K562 (cell line): ENCODE results near the gene COQ10B. TPM values are rescaled to one million over a fixed set of nuclear protein-coding genes. Genes with fewer than 3 reads are reported as not detected.

Source experiments
- ASH1L ChIP-seq: fragments of 450-650 bp; IDR thresholded peaks from 2 replicates; pipeline ENCODE4 v1.6.1; 2018; ENCODE audit warnings: borderline replicate concordance, mild to moderate bottlenecking, low read depth; ENCODE audit not compliant: partially characterized antibody
- CBX5 ChIP-seq: IDR thresholded peaks from 2 replicates; pipeline ENCODE4 v1.6.1; 2014; ENCODE audit warnings: low read depth, borderline replicate concordance
- DDX20 ChIP-seq: fragments of 450-650 bp; IDR thresholded peaks from 2 replicates; pipeline ENCODE4 v1.6.1; 2016; ENCODE audit warnings: missing genetic modification characterization, low read depth, mild to moderate bottlenecking, missing compliant biosample characterization, moderate library complexity
- FOXA1 ChIP-seq: fragments of 450-650 bp; IDR thresholded peaks from 2 replicates; pipeline ENCODE4 v1.6.1; 2016; ENCODE audit warnings: mild to moderate bottlenecking, borderline replicate concordance
- GABPB1 ChIP-seq: sonication (generic); formaldehyde crosslinking; IDR thresholded peaks from 2 replicates; pipeline ENCODE4 v1.8.0; 2022; ENCODE audit warnings: mild to moderate bottlenecking, missing genetic modification reagents
- MAFK ChIP-seq: IDR thresholded peaks from 2 replicates; pipeline ENCODE4 v1.6.1; 2011; ENCODE audit warnings: low read length, improper control_type of control experiment
- NFRKB ChIP-seq: fragments of 450-650 bp; IDR thresholded peaks from 2 replicates; pipeline ENCODE4 v1.6.1; 2016; ENCODE audit warnings: low read depth
- POU5F1 ChIP-seq: fragments of 150-350 bp; IDR thresholded peaks from 2 replicates; pipeline ENCODE4 v1.6.1; 2014; ENCODE audit warnings: borderline replicate concordance, low read length, low read depth, mild to moderate bottlenecking; ENCODE audit not compliant: partially characterized antibody
- RBM14 ChIP-seq: fragments of 200-400 bp; formaldehyde crosslinking; IDR thresholded peaks from 2 replicates; pipeline ENCODE4 v1.6.1; 2018; ENCODE audit warnings: low read depth, mild to moderate bottlenecking, low read length, moderate library complexity, borderline replicate concordance; ENCODE audit not compliant: insufficient read depth
- SNRNP70 ChIP-seq: fragments of 200-400 bp; formaldehyde crosslinking; optimal IDR thresholded peaks from 2 replicates; pipeline ENCODE3; 2017; ENCODE audit warnings: low read depth, low read length
- TCFL5 ChIP-seq: fragments of 250-450 bp; sonication (Bioruptor Pico); conservative IDR thresholded peaks from 2 replicates; pipeline ENCODE4 v1.6.1; 2021; ENCODE audit warnings: mild to moderate bottlenecking, moderate library complexity, matching md5 sums
- YBX1 ChIP-seq: fragments of 450-650 bp; IDR thresholded peaks from 2 replicates; pipeline ENCODE4 v1.7.1; 2016; ENCODE audit warnings: mild to moderate bottlenecking
- ZFX ChIP-seq: sonication (generic); formaldehyde crosslinking; IDR thresholded peaks from 2 replicates; pipeline ENCODE4 v1.8.0; 2022; ENCODE audit warnings: mild to moderate bottlenecking, missing genetic modification reagents, moderate library complexity
- ZSCAN29 ChIP-seq: fragments of 450-650 bp; IDR thresholded peaks from 2 replicates; pipeline ENCODE4 v1.6.1; 2017
- polyA plus RNA-seq, 8 experiments: library from polyadenylated mRNA; depleted of rRNA in 4 of 8; stranded (reverse) in 5 of 8; unstranded in 3 of 8; fragments of >200 nt; fragmentation: Nextera tagmentation in 2 of 8; fragmentation: Illumina TruSeq in 1 of 8; extraction: Ambion mirVana in 2 of 8; extraction: Trizol in 1 of 8; gene quantifications; 2 replicates each; pipeline versions ENCODE4 v1.2.1 to v1.2.3, GENCODE V29; 2011 to 2014; ENCODE audit warnings: inconsistent platforms in 1 of 8, missing spikeins in 1 of 8
- total RNA-seq, 7 experiments: library from RNA; depleted of rRNA in 6 of 7; stranded (reverse); fragments of >200 nt in 6 of 7; fragmentation: Illumina TruSeq in 2 of 7; extraction: Trizol in 2 of 7; gene quantifications; 2 replicates each; pipeline versions ENCODE4 v1.2.1 to v1.2.3, GENCODE V29; 2011 to 2021; ENCODE audit warnings: low replicate concordance in 1 of 7
- TF ChIP-seq, protein P1 (sequence below): conservative IDR thresholded peaks from 2 replicates; pipeline ENCODE4 v1.6.1; 2011; ENCODE audit warnings: low read depth, mild to moderate bottlenecking, low read length; ENCODE audit not compliant: control insufficient read depth
- TF ChIP-seq, protein P2 (sequence below): fragments of 450-650 bp; IDR thresholded peaks from 2 replicates; pipeline ENCODE4 v1.7.1; 2018; ENCODE audit warnings: mild to moderate bottlenecking, low read depth; ENCODE audit not compliant: partially characterized antibody
- TF ChIP-seq, protein P3 (sequence below): fragments of 450-650 bp; IDR thresholded peaks from 2 replicates; pipeline ENCODE4 v1.6.1; 2016

COQ10B gene
- total and polyA plus RNA-seq, 9 of the 15 experiments (the other 6 are each of a cell fraction or from before 2014, with no cell fraction given): 3.1 to 13.1 (median 7.7) TPM

DNA sequence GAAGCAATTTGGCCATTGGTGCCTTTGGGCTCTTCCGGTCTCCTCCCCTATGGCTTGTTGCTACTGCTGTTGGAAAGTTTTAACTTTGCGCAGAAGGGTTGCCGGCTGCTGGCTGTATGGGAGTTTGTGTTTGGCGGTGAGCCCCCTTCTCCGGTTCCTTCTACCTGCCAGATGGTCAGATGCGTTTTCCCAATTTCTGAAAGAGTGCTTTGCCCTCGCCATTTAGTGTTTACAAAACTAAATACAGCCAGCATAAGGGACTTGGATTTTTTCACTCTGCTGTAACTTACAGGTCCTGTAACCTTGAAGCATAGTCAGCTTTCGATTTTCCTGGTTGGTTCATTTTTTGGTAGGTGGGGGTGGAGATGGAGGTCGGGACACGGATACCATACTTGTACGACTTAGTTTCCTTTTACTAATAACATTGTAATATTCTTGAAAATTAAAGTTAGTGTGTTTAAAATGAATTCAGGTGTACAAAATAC is 604 bp downstream of the COQ10B start (continued):
- TF ChIP-seq ZFX: no peak
- TF ChIP-seq DDX20: no peak
- no peak for TF ChIP-seq SNRNP70
- no peak for TF ChIP-seq POU5F1
- TF ChIP-seq, protein P1, sequence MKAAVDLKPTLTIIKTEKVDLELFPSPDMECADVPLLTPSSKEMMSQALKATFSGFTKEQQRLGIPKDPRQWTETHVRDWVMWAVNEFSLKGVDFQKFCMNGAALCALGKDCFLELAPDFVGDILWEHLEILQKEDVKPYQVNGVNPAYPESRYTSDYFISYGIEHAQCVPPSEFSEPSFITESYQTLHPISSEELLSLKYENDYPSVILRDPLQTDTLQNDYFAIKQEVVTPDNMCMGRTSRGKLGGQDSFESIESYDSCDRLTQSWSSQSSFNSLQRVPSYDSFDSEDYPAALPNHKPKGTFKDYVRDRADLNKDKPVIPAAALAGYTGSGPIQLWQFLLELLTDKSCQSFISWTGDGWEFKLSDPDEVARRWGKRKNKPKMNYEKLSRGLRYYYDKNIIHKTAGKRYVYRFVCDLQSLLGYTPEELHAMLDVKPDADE: no peak; the same call in 1 of the 2 replicates
- no peak for TF ChIP-seq YBX1
- no peak for TF ChIP-seq TCFL5
- TF ChIP-seq GABPB1: 0 out of 2 replicates have a peak, but pooled peaks have one; percentile 52
- TF ChIP-seq NFRKB: no peak
- no peak for TF ChIP-seq ZSCAN29
- TF ChIP-seq, protein P2, sequence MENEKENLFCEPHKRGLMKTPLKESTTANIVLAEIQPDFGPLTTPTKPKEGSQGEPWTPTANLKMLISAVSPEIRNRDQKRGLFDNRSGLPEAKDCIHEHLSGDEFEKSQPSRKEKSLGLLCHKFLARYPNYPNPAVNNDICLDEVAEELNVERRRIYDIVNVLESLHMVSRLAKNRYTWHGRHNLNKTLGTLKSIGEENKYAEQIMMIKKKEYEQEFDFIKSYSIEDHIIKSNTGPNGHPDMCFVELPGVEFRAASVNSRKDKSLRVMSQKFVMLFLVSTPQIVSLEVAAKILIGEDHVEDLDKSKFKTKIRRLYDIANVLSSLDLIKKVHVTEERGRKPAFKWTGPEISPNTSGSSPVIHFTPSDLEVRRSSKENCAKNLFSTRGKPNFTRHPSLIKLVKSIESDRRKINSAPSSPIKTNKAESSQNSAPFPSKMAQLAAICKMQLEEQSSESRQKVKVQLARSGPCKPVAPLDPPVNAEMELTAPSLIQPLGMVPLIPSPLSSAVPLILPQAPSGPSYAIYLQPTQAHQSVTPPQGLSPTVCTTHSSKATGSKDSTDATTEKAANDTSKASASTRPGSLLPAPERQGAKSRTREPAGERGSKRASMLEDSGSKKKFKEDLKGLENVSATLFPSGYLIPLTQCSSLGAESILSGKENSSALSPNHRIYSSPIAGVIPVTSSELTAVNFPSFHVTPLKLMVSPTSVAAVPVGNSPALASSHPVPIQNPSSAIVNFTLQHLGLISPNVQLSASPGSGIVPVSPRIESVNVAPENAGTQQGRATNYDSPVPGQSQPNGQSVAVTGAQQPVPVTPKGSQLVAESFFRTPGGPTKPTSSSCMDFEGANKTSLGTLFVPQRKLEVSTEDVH: no peak
- no peak for TF ChIP-seq CBX5
- TF ChIP-seq ASH1L: no peak
- TF ChIP-seq, protein P3, sequence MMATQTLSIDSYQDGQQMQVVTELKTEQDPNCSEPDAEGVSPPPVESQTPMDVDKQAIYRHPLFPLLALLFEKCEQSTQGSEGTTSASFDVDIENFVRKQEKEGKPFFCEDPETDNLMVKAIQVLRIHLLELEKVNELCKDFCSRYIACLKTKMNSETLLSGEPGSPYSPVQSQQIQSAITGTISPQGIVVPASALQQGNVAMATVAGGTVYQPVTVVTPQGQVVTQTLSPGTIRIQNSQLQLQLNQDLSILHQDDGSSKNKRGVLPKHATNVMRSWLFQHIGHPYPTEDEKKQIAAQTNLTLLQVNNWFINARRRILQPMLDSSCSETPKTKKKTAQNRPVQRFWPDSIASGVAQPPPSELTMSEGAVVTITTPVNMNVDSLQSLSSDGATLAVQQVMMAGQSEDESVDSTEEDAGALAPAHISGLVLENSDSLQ: no peak
- TF ChIP-seq FOXA1: no peak
- TF ChIP-seq MAFK: no peak
- no peak for TF ChIP-seq RBM14
